Measurements from ENCODE around the gene C10orf53.
"Not testable (repeated sequence)": the region's sequence is repeated elsewhere in the genome, so short reads cannot be mapped to it uniquely, and the experiment has no call there.

DNA sequence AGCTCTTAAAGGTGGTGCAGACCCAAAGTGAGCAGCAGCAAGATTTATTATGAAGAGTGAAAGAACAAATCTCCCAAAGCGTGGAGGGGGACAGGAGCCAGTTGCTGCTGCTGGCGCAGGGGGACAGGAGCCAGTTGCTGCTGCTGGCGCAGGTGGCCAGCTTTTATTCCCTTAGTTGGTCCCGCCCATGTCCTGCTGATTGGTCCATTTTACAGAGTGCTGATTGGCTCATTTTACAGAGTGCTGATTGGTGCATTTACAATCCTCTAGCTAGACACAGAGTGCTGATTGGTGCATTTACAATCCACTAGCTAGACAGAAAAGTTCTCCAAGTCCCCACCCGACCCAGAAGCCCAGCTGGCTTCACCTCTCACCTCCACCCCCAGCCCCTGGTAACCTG is 3.0 kb downstream of the C10orf53 start:
- TF ChIP-seq CTCF, EZH2phosphoT487 (IDR thresholded peaks at IDR 0.05): not testable (repeated sequence)
